GM12875 (cell line): ENCODE results near the gene SORCS3.

Experiments used
- H3K4me3 ChIP-seq: one replicate; pipeline ENCODE4 v1.5.1; 2011; ENCODE audit warnings: low read depth, low read length, control low read depth
- TF ChIP-seq, protein P1 (sequence below): IDR thresholded peaks from 2 replicates; pipeline ENCODE4 v1.5.1; 2011; ENCODE audit warnings: low read depth, mild to moderate bottlenecking, control low read depth, inconsistent platforms, low read length, moderate library complexity, borderline replicate concordance; ENCODE audit not compliant: insufficient read depth

The SORCS3 gene

DNA sequence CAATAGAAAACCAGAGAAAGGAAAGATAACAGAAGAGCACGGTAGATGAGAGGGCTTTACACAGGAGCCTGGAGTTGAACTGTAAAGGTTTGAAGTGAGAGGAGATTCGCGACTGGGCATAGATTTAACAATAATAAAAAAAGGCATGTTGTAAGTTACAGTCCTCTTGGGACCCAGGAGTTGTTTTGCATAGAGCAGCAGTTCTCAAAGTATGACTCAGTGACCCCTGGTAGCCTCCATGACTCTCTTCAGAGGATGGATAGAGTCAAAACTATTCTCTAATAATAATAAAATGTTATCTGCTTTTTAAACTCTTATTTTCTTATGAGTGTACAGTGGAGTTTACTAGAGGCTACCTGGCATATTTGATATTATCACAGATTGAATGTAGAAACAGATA lies 262.3 kb downstream of the SORCS3 start:
- H3K4me3 ChIP-seq: no peak overlapping the region
- TF ChIP-seq, protein P1, sequence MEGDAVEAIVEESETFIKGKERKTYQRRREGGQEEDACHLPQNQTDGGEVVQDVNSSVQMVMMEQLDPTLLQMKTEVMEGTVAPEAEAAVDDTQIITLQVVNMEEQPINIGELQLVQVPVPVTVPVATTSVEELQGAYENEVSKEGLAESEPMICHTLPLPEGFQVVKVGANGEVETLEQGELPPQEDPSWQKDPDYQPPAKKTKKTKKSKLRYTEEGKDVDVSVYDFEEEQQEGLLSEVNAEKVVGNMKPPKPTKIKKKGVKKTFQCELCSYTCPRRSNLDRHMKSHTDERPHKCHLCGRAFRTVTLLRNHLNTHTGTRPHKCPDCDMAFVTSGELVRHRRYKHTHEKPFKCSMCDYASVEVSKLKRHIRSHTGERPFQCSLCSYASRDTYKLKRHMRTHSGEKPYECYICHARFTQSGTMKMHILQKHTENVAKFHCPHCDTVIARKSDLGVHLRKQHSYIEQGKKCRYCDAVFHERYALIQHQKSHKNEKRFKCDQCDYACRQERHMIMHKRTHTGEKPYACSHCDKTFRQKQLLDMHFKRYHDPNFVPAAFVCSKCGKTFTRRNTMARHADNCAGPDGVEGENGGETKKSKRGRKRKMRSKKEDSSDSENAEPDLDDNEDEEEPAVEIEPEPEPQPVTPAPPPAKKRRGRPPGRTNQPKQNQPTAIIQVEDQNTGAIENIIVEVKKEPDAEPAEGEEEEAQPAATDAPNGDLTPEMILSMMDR: no peak

DNA sequence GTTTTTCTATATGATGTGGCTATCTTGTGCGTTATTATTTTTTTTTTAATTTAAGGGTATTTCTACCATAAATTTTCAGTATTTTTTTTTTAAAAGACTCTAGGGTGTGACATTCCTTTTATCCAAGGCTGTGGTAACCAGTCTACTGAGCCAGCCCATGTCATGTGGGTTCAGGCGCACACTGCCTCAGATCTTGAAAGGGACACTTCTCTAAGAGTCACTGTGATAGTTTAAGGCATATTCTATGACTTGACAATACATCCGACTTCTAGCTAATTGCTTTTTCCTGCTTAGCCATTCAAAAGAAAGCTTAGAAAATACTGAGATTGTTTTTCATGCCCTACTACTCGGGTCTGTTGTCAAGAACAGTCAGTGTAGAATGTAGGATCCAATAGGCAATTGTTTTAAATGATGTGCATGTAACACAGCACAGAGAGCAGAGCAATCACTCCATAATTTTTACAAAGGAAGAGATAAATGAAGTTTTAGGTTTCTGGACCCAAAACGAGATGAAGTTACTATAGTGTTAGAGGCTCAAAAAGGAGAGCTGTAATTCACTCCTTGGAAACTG lies 263.7 kb downstream of the SORCS3 start:
- TF ChIP-seq, protein P1: no peak
- H3K4me3 ChIP-seq: no peak overlapping the region

DNA sequence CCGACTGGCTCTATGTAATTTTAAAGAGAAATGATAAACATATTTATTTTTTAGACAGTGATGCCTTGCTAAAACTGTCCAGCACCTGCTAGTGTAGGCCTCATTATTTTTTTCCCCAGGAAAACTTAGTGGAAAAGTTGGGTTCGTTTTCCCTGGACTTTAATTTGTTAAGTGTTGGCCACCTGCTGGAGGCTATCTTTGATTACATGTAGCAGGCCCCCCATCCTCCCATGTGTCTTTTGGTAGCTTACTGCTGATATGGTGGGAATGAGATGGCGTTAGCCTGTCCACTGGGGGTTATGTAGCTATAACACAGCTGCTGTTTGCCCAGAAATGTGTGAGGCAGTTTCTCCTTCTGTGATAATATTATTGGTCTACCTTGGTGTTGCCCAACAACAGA lies 265.0 kb downstream of the SORCS3 start:
- TF ChIP-seq, protein P1: no peak
- H3K4me3 ChIP-seq: no peak overlapping the region

DNA sequence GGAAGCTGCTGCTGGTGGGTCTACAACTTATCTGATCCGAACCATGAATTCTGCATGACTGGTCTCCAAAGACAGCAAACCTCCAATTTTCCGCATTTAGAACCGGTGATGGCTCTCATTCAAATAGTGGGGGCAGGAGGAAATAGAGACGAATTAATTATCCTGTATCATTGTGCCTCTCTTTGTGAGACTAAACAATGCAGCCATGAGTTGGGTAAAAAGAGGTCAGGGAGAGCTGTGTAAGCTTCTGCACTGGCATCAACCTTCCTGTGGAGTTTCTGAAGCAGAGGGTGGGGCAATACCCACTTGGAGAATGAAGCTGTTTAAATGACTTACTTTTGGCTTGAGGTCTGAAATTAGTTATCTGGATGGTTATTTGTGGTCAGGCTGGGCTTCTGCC lies 266.4 kb downstream of the SORCS3 start:
- no peak overlapping the region for H3K4me3 ChIP-seq
- TF ChIP-seq, protein P1: no peak

DNA sequence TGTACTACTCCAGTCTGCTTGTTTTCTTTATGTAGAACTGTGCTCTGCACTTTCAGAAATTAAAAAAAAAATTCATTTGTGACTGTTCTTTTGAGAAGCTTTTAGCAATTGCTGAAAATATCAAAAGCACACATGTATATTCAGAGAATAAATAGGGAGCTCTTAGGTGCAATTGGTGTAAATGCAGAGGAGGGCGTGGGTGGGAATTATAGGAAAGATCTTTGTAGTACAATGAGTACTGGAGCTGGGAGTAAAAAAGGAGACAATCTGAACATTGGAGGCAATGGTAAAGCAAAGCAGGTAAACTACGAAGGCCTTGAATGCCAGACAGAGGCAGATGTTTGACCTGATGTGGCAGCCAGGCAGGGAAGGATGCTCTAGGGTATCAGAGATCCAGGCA lies 267.5 kb downstream of the SORCS3 start:
- H3K4me3 ChIP-seq: no peak overlapping the region
- TF ChIP-seq, protein P1: no peak

DNA sequence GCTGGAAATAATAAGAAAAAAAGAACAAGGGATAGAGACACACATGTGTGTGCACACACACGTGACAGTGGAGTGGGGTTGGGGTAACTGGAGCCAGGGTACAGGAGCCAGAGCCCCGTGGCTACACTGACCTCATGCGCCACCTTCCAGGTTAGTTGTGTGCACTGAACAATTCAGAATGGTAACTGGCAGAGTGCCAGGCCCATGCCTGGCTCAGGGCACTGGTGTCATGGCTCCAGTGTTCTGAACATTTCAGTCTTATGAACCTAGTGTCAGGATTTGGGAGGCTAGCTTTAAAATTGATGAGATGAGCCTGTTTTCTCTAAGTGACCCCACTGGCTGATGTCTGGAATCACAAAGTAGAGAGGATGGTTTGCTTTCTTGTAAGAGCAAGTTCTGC lies 269.6 kb downstream of the SORCS3 start:
- TF ChIP-seq, protein P1: no peak
- H3K4me3 ChIP-seq: no peak overlapping the region

- TF ChIP-seq, protein P1: no peak
- H3K4me3 ChIP-seq: no peak overlapping the region
These were observed 272.3 kb downstream of the SORCS3 start for GRCh38 chr10:104913390-104913789.
